Liver (tissue), 3 donors: Measurements from ENCODE around the gene PIGK.

ENCODE experiments used
- CTCF ChIP-seq: fragments of 150-350 bp; IDR thresholded peaks from 2 replicates; pipeline ENCODE4 v1.5.1; 2017; ENCODE audit warnings: improper control_type of control experiment, low read depth, low read length; ENCODE audit not compliant: missing input control
- MAX ChIP-seq: IDR thresholded peaks from 2 replicates; pipeline ENCODE4 v1.6.1; 2016; ENCODE audit warnings: antibody characterized with exemption
- REST ChIP-seq: IDR thresholded peaks from 2 replicates; pipeline ENCODE4 v1.6.1; 2016; ENCODE audit warnings: antibody characterized with exemption, mild to moderate bottlenecking
- RXRA ChIP-seq, 2 donors: IDR thresholded peaks; 2 replicates each; pipeline ENCODE4 v1.6.1; 2017 to 2018; ENCODE audit warnings: antibody characterized with exemption in 2 of 2, mild to moderate bottlenecking in 1 of 2
- SP1 ChIP-seq: IDR thresholded peaks from 2 replicates; pipeline ENCODE4 v1.6.1; 2018; ENCODE audit warnings: antibody characterized with exemption, mild to moderate bottlenecking
- donor health status: healthy.
- donor health status: healthy.

GRCh38 chr1:77234943-77235342, 15.7 kb upstream of the PIGK start:
- TF ChIP-seq CTCF: no peak
- no peak for TF ChIP-seq REST
- no peak for TF ChIP-seq MAX
- no peak for TF ChIP-seq SP1
- no peak for TF ChIP-seq RXRA (IDR thresholded peaks at IDR 0.05)
